GM18499 (cell line): ENCODE measurements around the gene GLCE.
"Not testable (repeated sequence)": the region's sequence is repeated elsewhere in the genome, so short reads cannot be mapped to it uniquely, and the experiment has no call there.

Experiments used
- ATAC-seq: cut with Tn5 transposase; IDR thresholded peaks from one replicate; pipeline ENCODE4 v1.9.1; 2021; ENCODE audit warnings: moderate number of reproducible peaks; ENCODE audit not compliant: insufficient read depth, unreplicated experiment

The GLCE gene

DNA sequence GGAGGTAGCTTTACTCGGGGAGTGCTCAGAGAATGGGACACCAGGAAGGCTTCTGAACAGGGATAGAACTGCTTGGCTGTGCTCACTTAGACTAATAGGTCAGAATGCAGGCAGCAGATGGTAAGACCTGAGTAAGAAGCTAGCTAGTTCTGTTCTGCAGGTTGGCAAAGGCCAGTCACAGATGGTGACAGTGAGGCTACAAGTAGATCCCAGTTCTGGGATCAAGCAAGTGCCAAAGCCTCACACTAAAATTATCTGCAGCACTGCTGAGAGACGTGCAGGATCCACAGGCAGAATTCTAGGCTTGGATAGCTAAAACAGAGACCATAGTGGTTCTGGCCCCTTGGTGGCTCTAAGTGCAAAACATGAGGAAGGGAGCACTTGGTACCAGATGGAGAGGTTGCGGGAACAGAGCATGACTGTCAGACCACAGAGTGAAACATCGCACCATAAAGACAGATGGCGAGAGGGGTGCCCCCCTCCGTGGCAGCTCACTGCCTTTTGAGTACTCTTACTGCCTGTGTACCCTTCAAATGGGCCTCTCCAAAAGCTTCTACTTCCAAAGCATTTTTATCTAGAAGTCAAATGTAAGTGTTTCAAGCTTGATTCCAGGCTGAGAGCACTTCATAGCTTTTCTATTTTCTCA, 3.6 kb upstream of the GLCE start:
- no peak for ATAC-seq

DNA sequence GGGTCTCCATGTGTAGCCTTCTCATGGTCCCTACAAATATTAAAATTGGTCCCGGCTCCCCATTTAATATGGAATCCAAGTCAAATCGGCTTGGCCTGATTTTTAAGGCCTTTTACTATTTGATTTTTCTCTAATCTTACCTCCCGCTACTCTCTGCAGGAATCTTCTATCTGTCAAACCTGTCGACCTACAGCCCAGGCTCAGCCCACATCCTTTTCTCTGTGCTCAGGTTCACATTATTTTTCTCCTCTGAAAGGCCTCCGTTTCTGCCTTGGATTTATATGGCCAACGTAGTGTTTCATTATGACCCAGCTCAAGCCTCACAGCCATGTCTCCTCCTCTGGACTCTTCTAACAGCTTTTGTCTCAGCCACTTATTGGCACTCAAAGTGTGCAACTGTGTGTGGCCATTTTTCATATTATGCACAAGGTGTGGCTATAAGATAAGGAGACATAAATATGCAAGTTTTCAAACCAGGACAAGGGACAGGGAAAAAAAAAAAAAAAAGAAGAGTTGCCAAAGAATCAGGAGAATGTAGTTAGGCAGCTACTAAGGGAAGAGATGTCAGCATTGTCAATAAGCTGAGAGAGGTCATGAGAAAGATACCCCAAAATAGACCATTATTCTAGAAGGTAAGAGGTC, 2.1 kb upstream of the GLCE start:
- ATAC-seq, result no peak

DNA sequence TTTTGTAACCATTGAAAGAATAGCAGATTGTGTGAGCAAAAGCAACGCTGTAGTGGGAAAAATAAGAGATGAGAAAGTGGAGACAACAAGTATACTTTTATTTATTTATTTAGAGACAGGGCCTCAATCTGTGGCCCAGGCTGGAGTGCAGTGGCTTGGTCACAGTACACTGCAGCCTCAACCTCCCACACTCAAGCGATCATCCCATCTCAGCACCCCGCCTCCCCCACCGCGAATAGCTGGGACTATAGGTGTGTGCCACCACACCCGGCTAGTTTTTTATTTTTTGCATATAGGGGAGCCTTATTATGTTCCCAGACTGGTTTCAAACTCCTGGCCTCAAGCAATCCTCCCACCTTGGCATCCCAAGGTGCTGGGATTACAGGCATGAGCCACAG, 1.6 kb upstream of the GLCE start:
- ATAC-seq, result no peak

DNA sequence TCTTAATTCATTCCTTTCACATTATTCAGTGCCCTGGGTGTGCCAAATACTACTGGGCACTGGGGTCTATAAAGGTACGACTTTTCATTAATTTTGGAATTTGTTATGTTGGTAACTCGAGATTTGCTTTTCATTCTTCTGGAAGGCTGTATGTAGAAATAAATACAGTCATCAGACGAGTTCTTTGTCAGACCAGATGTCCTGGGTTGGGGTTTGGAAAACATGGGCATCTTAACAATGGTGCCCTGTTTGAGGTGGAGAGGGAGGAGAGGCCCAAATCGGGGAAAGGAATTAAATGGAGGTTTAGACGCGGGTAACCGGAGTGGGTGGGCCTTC, 662 bp upstream of the GLCE start:
- ATAC-seq, result no peak

DNA sequence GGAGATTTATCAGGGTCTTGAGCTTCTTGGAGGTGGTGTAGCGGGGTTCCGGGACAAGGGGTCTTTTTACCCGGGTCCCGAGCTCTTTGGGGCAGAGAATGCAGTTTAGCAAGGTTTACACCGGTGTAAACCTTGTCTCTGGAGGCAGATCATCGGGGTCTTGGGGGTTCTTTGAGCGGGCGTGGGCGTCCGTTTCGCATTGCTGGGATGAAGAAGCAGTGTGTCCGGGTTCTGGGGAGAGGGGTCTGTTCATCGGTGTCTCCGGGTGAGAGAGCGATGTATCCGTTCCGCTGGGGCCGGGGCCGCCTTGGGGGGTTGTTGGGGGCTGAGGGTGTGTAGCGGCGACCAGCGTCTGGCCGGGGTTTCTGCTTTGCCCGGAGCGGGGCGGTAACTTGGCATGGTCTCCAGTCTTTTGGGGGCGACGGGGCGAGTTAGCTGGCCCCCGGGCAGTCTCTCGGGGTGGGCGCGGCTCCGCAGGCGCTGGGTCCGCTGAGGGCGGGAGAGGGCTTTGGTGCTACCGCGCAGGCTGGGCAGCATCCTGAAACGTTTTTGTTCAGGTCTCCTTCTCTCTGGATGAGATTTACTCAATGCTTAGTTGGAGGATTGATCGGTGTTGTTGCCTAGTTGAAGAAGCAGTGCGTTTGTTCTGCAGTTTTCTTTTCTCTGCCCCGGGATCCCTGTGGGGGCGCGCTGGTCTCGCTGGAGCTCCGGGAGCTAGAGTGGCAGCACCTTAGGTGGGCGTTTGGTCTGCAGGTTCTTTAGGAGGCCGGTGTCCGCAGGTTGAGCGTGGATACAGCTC, 843 bp downstream of the GLCE start:
- no peak for ATAC-seq

DNA sequence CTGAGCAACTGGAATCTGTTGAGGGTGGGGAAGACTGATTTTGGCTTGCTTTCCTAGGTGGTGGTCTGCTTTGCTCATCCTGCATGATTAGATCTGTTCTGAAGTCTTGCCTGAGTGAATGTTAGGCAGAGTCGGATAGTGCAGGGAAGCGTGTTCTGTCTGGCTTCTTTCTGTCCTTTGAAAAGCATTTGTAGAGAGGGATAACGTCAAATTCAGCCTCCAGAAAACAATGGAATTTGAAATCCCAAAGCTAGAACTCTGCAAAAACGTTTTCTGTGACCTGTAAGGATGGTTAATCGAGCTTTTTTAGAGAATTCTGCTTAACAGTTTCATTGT, 1.4 kb downstream of the GLCE start:
- no peak for ATAC-seq

DNA sequence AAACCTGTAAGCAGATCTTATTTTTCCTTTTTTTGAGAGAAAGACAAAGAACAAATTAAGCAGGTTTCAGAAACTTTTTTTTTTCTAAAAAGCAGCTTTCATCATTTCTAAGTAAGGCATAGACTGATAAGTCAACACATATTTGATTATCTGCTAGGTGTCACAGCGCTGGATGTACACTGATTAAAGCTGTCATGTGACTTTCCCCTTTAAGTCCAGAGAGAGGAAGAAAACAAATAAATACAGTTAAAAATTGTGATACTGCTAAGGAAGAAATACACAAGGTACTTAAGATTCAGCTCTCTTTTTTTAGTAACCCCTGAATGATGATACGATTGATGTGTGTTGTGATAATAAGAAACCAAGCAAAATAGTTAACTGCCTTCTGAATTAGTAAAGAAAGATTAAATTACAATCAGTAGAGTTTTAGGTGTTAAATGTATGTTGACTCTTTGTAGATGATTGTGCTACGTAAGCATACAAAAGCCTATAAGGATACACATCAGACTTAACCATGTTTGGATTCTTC, 2.8 kb downstream of the GLCE start:
- no peak for ATAC-seq

DNA sequence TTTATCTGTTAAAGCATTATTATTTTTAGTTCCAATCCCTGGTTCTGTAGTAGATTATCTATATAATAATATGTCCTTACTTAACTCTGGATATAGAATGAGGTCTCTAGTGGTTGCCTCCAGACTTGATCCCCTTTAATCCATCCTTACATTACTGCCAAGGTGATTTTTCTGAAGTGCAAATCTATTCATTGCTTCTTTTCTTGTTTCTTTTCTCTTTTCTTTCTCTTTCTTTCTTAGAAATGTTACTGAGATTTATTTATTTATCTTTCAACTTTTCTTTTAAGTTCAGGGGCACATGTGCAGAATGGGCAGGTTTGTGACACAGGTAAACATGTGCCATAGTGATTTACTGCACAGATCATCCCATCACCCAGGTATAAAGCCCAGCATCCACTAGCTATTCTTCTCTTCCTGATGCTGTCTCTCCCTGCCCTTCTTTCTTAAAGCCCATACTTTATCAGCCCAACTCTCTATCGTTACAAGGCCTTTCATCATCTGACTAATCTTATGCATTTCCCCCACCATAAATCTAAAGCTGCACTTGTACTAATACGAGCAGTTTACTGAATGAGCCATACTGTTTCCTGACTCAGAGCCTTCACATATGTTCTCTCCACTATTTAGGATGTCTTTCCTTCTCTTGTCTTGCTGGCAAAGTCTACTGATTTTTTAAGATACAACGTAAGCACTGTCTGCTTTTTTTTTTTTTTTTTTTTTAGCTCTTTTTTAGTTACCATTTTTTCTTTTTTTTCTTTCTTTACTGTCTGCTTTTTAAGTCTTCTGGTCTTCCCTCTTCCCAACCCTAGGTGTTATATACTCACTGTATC, 4.6 kb downstream of the GLCE start:
- no peak for ATAC-seq

DNA sequence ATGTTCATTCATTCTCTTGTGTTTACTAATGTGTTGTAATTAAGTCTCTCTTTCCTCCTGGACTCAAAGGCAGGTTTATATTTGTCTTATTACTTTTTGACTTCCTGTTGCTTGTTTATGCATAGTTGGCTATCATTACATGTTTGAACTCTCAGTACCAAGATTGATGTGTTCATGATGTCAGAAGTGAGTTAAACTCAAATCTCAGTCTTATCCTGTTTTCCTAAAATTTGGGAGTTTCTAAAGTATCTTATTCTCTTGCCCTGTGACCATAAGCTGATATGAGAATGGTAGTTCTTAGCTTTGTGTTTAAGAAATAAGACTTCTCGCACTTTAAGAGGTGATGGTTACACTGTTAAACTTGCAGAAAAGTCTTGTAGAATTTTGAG, 5.2 kb downstream of the GLCE start:
- ATAC-seq, result no peak

DNA sequence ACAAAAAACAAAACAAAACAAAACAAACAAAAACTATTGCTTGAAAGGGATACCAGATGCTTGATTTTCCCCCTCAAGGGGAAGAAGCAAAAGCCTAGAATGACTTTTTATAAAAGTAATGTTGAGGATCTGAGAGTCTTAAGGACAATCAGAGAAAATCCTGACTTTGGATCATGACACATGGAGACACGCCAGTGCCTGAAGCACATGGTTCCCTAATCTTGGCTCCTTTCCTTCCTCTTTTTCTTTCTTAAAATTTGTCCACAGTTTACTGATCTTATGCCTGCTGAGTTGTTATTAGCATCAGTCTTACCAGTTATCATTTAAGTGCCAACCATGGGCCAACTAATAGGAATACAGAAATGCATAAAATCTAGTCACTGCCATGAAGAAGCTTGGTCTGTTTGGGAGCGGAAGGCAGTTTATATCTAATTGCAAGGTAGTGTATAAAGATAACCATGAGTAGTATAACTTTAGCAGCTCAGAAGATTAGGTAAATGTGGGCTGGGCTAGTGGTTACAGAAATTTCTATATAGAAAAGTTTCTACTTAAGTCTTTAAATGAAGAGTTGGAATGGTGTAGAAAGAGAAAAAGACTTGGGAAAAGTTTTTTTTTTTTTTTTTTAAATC, 6.9 kb downstream of the GLCE start:
- ATAC-seq, result no peak

DNA sequence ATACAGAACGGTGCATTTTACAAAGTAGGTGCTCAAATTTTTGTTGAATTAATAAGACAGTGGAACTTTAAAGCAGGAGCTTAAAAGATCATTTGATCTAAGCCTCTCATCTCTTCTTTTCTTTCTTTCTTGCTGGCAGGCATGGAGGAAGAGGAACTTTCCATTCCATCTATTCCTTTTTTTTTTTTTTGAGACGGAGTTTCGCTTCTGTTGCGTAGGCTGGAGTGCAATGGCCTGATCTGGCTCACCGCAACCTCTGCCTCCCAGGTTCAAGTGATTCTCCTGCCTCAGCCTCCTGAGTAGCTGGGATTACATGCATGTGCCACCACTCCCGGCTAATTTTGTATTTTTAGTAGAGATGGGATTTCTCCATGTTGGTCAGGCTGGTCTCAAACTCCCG, 7.9 kb downstream of the GLCE start:
- ATAC-seq, result not testable (repeated sequence)

DNA sequence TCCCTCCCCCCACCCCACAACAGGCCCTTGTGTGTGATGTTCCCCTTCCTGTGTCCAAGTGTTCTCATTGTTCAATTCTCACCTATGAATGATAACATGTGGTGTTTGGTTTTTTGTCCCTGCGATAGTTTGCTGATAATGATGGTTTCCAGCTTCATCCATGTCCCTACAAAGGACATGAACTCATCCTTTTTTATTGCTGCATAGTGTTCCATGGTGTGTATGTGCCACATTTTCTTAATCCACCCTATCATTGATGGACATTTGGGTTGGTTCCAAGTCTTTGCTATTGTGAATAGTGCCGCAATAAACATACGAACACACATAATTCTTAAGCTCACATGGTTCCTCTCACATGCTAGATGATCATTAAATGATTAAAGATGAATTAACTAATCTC, 9.1 kb downstream of the GLCE start:
- ATAC-seq, result not testable (repeated sequence)

DNA sequence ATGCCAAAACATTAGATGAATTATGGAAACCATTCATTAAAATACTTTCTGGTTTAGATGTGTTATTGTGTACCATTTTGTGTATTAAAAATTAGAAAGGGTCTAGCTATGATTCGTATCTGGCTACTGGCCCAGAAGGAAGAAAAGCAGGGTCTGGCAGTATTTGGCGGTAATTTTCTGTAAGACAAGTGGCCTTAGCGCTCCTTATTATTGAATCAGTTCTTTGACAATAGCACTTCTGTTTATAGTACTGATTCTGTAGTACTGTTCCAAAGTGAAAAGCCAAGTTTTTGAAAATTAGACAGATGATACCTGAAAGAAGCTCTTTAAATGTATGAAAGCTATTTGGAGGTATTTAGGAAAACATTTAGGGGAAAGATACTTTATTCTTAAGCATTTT, 10.2 kb downstream of the GLCE start:
- ATAC-seq, result no peak

DNA sequence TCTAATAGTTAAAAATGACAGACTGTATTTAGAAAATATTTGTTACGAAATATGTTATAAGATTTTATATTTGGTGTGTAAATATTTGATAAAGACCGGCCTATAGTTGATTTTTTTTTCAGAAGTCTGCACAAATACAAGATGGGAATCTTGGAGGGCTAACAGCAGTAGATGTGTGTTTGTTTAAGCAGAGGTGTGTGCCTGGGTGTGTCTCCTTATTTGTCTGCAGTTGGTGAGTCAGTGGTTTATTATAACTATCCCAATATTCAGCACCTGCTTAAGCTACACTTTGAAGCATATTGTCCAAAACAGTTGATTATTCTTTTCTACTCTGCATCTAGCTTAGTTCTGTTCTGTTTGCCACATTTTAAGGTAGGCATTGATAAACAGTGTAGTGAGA, 12.4 kb downstream of the GLCE start:
- no peak for ATAC-seq

DNA sequence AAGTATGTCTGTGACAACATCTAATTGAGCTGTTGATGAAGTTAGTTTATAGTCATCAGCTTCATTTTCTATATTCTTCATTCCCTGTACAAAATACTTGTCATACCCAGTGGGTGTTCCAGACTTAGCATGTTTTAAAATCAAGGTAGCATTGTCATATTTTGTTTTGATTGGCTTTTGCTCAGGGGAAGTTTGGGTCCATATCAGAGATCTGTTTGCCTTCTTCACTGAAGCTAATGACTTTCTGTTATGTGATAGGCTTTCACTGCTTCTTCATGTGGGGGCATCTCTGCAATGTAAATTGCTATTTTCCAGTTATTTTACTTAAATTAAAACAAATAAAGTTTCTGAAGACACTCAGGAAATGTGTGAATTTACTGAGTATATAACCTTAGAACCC, 15.1 kb downstream of the GLCE start:
- ATAC-seq, result no peak

DNA sequence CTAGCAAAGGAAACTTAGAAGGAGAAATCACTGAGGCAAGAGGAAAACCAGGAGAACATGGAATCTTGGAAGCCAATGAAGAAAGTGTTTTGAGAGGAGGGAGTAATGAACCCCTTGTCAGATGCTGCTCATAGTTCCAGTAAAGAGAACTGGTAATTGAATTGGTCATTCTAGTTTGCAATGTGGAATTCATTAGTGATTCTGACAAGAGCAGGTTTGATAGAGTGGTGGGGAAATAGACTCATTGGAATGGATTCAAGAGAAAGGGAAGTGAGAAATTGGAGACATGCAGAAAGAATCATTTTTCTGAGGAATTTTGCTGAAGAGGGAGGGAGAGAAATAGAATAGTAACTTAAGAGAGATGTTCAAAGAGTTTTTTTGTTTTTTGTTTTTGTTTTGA, 21.0 kb downstream of the GLCE start:
- no peak for ATAC-seq

DNA sequence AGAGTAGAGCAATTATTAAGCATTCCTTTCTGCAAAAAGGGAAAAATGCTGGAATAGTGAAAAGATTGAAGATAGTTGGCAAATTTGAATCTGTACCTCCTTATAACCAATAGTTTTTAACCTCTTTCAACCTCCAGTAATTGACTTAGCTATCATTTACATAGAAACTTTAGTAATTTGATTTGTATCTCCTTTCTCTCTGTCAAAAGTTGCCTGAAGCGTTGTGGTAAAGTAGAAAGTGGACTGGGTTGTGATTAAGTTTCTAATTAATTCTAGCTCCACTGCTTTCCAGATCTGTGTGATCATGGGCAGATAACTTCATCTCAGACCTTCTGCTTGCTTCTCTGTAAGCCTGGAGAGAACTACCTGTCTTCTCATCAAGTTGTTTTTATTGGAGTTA, 24.8 kb downstream of the GLCE start:
- ATAC-seq, result no peak

DNA sequence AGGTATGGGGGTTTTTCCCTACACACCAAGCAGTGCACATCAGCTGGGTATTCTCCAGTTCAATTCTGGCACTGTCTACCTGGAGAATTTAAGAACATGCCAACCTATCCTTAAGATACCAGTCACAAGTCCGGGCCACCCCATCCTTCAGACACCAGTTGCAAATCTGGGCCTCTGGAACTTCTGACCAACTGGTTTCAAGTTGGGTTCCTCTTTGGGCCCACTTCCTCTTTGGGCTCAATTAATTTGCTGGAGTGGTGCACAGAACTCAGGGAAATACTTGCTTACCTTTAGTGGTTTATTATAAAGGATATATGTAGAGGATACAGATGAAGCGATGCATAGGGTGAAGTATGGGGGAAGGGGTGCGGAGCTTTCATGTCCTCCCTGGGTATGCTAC, 25.3 kb downstream of the GLCE start:
- no peak for ATAC-seq

DNA sequence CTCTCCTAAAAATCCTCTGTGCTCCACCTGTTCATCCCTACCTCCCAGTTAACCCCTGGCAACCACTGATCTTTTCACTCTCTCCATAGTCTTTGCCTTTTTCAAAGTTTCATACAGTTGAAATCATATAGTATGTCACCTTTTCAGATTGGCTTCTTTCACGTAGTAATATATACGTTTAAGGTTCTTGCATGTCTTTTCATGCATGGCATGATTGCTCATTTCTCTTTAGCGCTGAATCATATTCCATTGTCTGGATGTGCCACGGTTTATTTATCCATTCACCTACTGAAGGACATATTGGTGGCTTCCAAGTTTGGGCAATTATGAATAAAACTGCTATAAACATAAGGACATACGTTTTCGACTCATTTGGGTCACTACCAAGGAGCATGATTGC, 28.7 kb downstream of the GLCE start:
- ATAC-seq, result no peak

DNA sequence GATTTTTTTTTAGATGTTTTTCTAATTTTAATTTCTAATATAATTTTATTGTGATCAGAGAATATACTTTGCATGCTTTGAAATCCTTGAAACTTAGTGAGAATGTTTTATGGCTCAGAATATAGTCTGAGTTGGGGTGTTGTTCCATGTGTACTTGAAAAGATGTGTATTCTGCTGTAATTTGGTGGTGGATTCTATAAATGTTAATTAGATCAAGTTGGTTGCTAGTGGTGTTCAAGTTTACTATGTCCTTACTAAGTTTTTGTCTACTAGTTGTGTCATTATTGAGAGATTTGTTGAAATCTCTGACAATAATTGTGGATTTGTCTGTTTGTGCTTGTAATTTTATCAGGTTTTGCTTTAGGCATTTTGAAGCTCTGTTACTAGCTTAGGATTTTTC, 29.7 kb downstream of the GLCE start:
- ATAC-seq, result no peak
